ENCODE results near the gene BRD3OS. TPM values are rescaled to one million over a fixed set of nuclear protein-coding genes. Genes with fewer than 3 reads are reported as not detected.
A peak's percentile ranks its signal among the peaks of the same experiment; 100 is the strongest.
"Not testable (repeated sequence)": the region's sequence is repeated elsewhere in the genome, so short reads cannot be mapped to it uniquely, and the experiment has no call there.

BRD3OS gene
- total and polyA plus RNA-seq, 2 donors: 10.2 to 21.8 TPM

- no peaks in the 10 kb centered on the region for H3K36me3 ChIP-seq (ENCODE audit: insufficient read depth)
- 82% methylated on average over 28 of the region's 28 CpGs for WGBS
- no peak overlapping the region for H3K27ac ChIP-seq (ENCODE audit: low read depth)
- peaks cover 3% of the 10 kb centered on the region for H3K4me1 ChIP-seq (ENCODE audit: insufficient read depth)
- no peak overlapping the region for H3K4me3 ChIP-seq (ENCODE audit: low read depth, low read length)
- DNase-seq (ENCODE audit: extremely low spot score): no peak
Measured at GRCh38 chr9:133981958-133982681, 43.2 kb upstream of the BRD3OS start.

- Histone ChIP-seq H3K36me3 (ENCODE audit: insufficient read depth) (no peaks in the 10 kb centered on the region), H3K27ac (ENCODE audit: low read depth) (no peak overlapping the region), H3K4me3 (ENCODE audit: low read depth, low read length) (no peak overlapping the region), H3K4me1 (ENCODE audit: insufficient read depth) (peaks cover 3% of the 10 kb centered on the region)
- no peak for DNase-seq (ENCODE audit: extremely low spot score)
- 78% methylated on average over 25 of the region's 25 CpGs for WGBS
Measured at GRCh38 chr9:133982971-133983720, 42.1 kb upstream of the BRD3OS start.

- H3K36me3 ChIP-seq (ENCODE audit: insufficient read depth): no peaks in the 10 kb centered on the region
- 92% methylated on average over 6 of the region's 6 CpGs for WGBS
- DNase-seq (ENCODE audit: extremely low spot score): no peak
- H3K27ac ChIP-seq (ENCODE audit: low read depth): no peak overlapping the region
- H3K4me3 ChIP-seq (ENCODE audit: low read depth, low read length): no peak overlapping the region
- H3K4me1 ChIP-seq (ENCODE audit: insufficient read depth): no peaks in the 10 kb centered on the region
Measured at GRCh38 chr9:133986061-133986460, 39.2 kb upstream of the BRD3OS start.

- Histone ChIP-seq H3K4me1 (ENCODE audit: insufficient read depth) (no peaks in the 10 kb centered on the region), H3K36me3 (ENCODE audit: insufficient read depth) (no peaks in the 10 kb centered on the region), H3K27ac (ENCODE audit: low read depth) (no peak overlapping the region), H3K4me3 (ENCODE audit: low read depth, low read length) (no peak overlapping the region)
- no peak for DNase-seq (ENCODE audit: extremely low spot score)
- WGBS: 86% methylated on average over 13 of the region's 13 CpGs
Measured at GRCh38 chr9:133986774-133987445, 38.4 kb upstream of the BRD3OS start.

- H3K4me3 ChIP-seq (ENCODE audit: low read depth, low read length): no peak overlapping the region
- no peaks in the 10 kb centered on the region for H3K36me3 ChIP-seq (ENCODE audit: insufficient read depth)
- no peak overlapping the region for H3K27ac ChIP-seq (ENCODE audit: low read depth)
- WGBS: 87% methylated on average over 14 of the region's 14 CpGs
- no peaks in the 10 kb centered on the region for H3K4me1 ChIP-seq (ENCODE audit: insufficient read depth)
- DNase-seq (ENCODE audit: extremely low spot score): no peak
Measured at GRCh38 chr9:133987446-133987788, 37.9 kb upstream of the BRD3OS start.

GRCh38 chr9:133987946-133988665 is 37.2 kb upstream of the BRD3OS start:
- no peaks in the 10 kb centered on the region for H3K4me1 ChIP-seq (ENCODE audit: insufficient read depth)
- H3K4me3 ChIP-seq (ENCODE audit: low read depth, low read length): no peak overlapping the region
- 85% methylated on average over 16 of the region's 16 CpGs for WGBS
- no peaks in the 10 kb centered on the region for H3K36me3 ChIP-seq (ENCODE audit: insufficient read depth)
- H3K27ac ChIP-seq (ENCODE audit: low read depth): no peak overlapping the region
- DNase-seq (ENCODE audit: extremely low spot score): no peak

- WGBS: 82% methylated on average over 14 of the region's 14 CpGs
- not testable (repeated sequence) for DNase-seq (ENCODE audit: extremely low spot score)
Measured at GRCh38 chr9:133988771-133989170, 36.5 kb upstream of the BRD3OS start.

GRCh38 chr9:133989625-133990365 is 35.5 kb upstream of the BRD3OS start:
- H3K27ac ChIP-seq (ENCODE audit: low read depth): no peak overlapping the region
- H3K4me1 ChIP-seq (ENCODE audit: insufficient read depth): no peaks in the 10 kb centered on the region
- WGBS: 82% methylated on average over 24 of the region's 24 CpGs
- H3K4me3 ChIP-seq (ENCODE audit: low read depth, low read length): no peak overlapping the region
- no peak for DNase-seq (ENCODE audit: extremely low spot score)
- no peaks in the 10 kb centered on the region for H3K36me3 ChIP-seq (ENCODE audit: insufficient read depth)

More at GRCh38 chr9:133988771-133989170, 36.5 kb upstream of the BRD3OS start:
- not testable (repeated sequence) for H3K27ac ChIP-seq (ENCODE audit: low read depth); H3K36me3 ChIP-seq (ENCODE audit: insufficient read depth); H3K4me1 ChIP-seq (ENCODE audit: insufficient read depth); H3K4me3 ChIP-seq (ENCODE audit: low read depth, low read length)

GRCh38 chr9:133990366-133991213 is 34.7 kb upstream of the BRD3OS start:
- 36% methylated on average over 31 of the region's 31 CpGs for WGBS
- H3K36me3 ChIP-seq (ENCODE audit: insufficient read depth): no peaks in the 10 kb centered on the region

GRCh38 chr9:133991214-133991921 is 33.9 kb upstream of the BRD3OS start:
- no peak for DNase-seq (ENCODE audit: extremely low spot score)
- no peaks in the 10 kb centered on the region for H3K36me3 ChIP-seq (ENCODE audit: insufficient read depth)
- WGBS: 2% methylated on average over 81 of the region's 82 CpGs
- H3K4me3 ChIP-seq (ENCODE audit: low read depth, low read length): peak overlapping the region; percentile 78
- H3K4me1 ChIP-seq (ENCODE audit: insufficient read depth): no peaks in the 10 kb centered on the region
- peak overlapping the region; percentile 60 for H3K27ac ChIP-seq (ENCODE audit: low read depth)

More at GRCh38 chr9:133990366-133991213, 34.7 kb upstream of the BRD3OS start:
- no peaks in the 10 kb centered on the region for H3K4me1 ChIP-seq (ENCODE audit: insufficient read depth)
- DNase-seq (ENCODE audit: extremely low spot score): no peak
- H3K4me3 ChIP-seq (ENCODE audit: low read depth, low read length): peak overlapping the region; percentile 78
- H3K27ac ChIP-seq (ENCODE audit: low read depth): peak overlapping the region; percentile 60

GRCh38 chr9:133991964-133992779 is 33.1 kb upstream of the BRD3OS start, which contains the start of gene VAV2:
Gene VAV2, minus strand, starts transcription at chr9:133992324. Its CDS starts 46 bp downstream, at chr9:133992278.
- under 1% methylated on average over 124 of the region's 124 CpGs for WGBS
- Histone ChIP-seq H3K4me1 (ENCODE audit: insufficient read depth) (no peaks in the 10 kb centered on the region), H3K36me3 (ENCODE audit: insufficient read depth) (no peaks in the 10 kb centered on the region), H3K27ac (ENCODE audit: low read depth) (peak within 1 kb of the TSS; percentile 86), H3K4me3 (ENCODE audit: low read depth, low read length) (peak within 1 kb of the TSS; percentile 78)
- DNase-seq (ENCODE audit: extremely low spot score): no peak
